ENCODE measurements around the gene MICU1.
"Not testable (repeated sequence)": the region's sequence is repeated elsewhere in the genome, so short reads cannot be mapped to it uniquely, and the experiment has no call there.

MICU1 gene

DNA sequence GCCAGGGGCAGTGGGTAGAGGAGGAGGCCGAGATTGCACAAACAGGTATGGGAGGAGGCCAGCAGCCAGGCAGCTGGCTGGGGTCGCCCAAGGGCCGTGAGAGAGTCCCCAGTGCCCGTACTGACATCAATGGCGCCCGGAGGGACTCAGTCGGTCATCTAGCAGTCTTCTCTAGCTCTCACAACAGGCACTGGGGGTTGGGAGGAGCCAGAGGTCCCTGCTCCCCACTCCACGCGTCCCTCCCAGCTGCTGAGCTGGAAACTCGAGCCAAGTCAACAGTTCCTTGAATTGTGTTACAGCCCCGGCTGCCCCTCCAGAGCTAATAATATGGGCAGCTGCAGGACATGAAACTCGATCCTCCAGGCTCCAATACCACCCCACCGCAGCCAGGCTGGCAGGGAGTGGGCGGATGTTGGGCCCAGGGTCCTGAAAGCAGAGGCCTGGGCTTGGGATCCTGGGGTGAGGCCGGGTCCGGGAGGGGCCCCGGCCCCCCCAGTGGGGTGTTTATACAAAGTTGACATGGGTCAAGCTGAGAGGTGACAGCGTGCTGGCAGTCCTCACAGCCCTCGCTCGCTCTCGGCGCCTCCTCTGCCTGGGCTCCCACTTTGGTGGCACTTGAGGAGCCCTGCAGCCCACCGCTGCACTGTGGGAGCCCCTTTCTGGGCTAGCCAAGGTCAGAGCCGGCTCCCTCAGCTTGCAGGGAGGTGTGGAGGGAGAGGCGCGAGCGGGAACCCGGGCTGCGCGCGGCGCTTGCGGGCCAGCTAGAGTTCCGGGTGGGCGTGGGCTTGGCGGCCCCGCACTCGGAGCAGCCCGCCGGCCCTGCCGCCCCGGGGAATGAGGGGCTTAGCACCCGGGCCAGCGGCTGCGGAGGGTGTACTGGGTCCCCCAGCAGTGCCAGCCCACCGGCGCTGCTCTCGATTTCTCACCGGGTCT lies 300.4 kb downstream of the MICU1 start:
- DNase-seq (ENCODE audit: low spot score), result not testable (repeated sequence)

DNA sequence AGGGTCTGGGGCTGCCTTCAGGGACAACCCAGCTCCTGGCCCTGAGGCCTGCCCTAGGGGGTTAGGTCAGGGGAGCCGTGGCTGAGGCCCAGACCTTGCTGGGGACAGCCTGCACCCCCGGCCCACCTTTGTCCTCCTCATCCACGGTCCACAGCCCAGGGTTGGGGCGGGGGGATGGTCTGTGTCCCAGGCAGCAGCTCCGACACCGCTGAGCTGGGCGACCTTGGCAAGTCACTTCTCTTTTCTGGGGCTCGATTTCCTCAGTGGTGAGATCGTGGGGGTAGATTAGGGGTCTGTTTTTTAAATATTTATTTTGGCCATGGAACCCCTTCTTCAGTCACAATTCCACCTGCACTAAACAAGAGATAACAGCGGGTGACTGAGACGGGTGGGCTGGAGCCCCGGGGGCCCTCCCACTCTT lies 302.1 kb downstream of the MICU1 start:
- no peak for DNase-seq (ENCODE audit: low spot score)

DNA sequence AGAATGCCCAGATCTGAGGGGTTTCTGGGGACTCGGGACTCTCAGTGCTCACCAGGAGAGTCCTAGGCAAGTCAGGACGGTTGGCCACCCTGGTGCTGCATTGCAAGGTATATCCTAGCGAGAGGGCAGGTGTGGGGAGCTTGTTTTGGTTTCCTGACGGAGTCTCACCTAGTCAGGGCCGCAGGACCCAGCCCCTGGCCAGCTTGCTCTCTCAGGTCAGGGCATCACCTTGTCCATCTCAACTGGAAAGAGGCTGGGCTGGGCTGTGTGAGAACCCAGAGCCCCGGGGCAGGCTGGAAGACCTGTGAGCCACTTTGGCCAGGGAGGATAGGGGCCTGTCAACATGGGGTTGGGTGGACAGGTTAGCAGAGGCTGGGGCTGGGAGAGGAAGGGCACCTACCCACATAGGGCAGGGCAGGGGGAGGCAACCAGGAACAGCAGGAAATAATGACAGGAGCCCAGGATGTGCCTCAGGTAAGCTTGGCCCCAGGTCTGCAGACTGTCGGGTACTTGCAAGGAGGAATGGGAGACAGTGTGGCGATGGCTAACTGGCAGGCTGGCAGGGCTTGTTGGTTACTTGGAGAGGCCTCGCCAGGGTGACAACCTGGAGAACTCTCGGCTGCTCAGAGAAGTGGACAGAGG lies 302.6 kb downstream of the MICU1 start:
- DNase-seq (ENCODE audit: low spot score), result no peak

DNA sequence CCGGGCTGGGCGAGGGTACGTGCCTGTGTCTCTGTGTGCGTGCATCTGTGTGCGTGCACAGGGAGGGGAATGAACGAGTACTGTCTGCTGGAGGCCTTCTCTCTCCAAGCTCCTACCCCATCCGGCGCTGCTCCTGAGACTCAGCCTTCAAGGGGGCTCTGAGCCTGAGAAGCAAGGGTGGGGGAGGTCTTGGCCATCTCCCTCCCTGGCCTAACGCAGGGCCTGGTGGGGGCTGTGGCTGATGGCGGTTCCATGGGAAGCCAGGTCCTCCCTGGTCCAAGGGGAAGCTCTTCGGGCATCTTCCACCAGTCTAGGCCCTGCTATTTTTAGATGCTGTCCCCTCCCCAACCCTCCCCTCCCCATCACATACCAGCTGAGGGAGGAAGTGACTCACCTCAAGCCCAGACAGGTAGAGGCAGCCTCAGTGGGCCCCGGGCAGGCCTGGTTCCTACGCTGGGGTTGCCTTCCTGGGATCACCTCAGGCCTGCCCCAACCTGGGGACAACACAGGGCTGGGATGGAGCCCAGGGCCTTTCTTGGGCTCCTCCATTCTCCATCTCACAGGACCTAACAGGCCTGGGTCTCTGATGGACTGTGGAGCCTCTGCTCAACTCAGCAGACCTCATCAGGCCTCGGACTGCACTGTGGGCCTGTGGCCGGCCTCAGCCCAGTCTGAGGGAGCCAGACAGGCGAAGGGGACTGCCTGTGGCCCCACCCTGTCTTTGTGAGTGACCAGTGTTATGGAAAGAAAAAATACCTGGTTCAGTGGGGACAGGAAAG lies 303.4 kb downstream of the MICU1 start:
- DNase-seq (ENCODE audit: low spot score), result no peak

DNA sequence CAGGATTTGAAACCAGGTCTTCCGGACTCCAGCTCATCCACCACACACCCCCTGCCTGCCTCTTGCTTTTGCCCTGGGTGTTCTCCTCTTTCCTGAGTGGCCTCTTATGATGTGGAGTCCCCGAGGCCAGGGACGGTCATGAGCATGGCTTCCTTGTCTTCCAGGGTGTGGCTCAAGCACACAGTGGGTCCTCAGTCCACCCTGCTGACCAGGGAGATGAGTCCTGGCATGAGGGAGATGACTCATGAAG lies 303.9 kb downstream of the MICU1 start:
- DNase-seq (ENCODE audit: low spot score), result no peak

DNA sequence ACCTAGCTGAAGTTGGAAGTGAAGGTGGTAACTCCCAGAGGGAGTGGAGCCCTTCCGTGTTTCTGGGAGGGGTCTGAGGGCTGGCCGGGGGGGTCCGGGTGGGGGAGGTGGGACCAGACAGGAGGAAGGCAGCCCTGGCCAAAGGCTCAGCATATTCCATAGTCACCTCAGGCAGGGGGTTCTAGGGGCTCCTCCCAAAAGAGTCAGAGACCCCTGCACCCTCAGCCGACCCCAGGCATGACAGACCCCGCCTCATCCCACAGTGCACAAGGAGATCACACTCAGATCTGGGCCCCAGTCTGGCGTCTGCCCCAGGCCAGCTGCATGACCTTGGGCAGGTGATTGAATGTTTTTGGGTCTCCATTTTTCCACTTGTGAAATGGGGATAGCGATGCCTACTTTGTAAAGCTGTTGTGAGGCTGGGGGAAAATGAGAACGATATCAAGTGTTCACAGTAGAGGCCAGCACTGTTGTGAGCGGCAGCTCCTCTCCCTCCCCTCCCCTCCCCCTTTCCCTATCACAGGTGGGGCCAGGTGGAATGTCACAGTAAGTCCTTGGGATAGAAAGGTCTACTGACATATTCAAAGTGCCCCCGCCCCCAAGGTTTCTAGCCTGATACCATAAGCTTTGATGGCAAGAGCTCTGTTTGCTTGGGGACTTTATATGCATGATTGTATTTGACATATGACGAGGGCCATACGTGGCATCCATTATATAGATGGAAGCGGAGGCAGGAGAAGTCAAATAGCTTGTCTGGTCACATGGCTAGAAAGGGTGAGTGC lies 304.4 kb downstream of the MICU1 start:
- DNase-seq (ENCODE audit: low spot score), result no peak

DNA sequence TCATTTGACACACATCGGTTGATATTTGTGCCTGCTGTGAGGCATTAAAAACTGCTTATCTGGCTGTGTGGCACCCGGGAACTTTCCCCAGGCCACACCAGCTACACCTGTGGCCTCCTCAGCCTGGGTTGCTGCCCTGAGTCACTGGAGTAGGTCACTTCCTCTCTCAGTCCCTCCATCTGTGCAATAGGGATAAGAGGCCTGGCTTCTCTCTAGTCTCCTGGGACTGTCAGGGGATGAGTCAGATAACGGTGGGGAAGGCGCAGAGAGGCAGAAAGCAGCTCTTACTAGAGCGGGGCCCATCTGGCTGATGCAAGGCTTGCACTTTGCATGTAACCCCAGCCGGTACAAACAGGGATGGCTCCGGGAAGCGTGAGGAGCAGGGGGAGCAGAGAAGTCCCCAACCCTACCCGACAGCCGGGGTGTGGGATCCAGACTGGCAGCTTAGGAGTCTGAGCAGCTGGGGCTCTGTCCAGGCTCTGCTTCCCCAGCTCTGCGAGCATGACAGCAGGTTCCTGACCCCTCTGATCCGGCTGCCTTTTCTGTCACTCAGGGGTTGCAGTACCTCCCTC lies 305.1 kb downstream of the MICU1 start:
- peak; percentile 84 for DNase-seq (ENCODE audit: low spot score)

DNA sequence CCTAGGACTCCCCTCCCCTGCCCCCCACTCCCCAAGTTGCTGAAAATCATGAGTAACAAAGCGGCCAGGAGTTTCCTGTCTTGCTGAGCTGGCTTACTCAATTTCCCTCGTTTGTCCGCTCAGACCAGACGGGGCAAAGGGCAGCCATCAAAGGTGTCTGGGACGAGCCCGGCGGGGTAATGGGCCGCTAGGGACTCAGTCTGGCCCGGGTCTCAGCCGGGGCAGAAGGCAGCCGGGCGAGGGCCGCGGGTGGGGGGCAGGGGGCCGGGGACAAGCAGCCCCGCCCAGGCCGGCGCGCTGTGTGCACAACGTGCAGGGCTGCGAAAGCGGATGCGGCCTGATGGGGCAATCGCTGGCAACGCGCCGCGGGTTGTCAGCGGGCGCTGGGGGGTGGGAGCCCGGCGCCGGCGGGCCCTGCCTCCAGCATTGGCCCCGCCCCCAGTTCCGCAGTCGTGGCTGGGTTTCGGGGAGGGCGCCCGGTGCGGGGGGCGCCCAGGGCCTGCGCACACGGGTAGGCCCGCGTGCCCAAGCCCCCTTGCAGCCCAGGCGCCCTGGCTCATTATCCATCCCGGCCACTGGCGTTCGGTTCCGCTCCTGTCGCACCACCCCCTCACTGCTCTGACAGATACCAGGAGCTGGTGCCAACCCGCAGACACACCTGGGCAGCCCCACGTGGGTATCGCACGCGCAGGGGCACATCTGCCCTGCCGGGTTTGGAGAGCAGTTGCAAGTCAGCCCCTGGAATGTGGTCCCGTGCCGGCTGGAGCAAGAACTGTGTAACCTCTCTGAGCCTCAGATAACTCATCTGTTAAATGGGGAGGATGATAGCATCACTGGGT lies 306.2 kb downstream of the MICU1 start:
- peak; percentile 89 for DNase-seq (ENCODE audit: low spot score)

DNA sequence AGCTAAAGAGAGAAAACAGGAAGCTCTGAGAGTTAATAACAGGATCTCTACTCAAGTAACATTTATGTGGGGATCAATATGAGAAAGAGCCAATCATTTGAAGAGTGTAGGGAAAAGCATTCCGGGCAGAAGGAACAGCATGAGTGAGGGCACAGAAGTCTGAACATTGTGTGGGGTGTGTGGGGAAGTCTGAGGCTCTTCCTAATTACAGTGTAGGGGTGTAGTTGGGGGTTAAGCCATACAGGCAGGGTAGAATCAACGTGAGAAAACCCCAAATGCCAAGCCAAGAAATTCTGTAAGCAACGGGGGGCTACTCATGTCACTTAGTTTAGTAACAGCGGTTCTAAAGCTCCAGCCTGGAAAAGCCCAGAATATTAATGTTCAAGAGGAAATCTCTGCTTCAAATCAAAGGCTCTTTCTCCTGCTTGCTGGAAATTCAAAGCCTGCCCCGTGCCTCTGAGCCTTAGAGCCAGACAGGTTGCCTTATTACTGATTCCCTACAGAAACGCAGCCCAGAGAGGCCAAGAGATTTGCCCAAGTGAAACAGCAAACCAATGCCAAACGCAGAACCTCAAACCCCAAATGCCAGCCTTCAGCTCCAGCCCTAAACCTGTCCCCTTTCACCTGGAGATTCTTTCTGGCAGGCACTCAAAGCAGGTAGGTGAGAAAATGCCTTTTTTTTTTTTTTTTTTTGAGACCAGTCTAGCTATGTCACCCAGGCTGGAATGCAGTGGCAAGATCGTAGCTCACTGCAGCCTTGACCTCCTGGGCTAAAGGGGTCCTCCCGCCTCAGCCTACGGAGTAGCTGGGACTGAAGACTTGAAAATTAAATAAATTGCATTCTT lies 307.2 kb downstream of the MICU1 start:
- DNase-seq (ENCODE audit: low spot score), result no peak

Measured in germinal center (tissue), 1 donor.